GM12878 (cell line): ENCODE results near the gene ZNF559. TPM values are rescaled to one million over a fixed set of nuclear protein-coding genes. Genes with fewer than 3 reads are reported as not detected.

ENCODE experiments used
- ATAC-seq: fragments of 200-7000 bp; cut with Tn5 transposase; 3 replicates; pipeline ENCODE4 v1.9.1; 2020; ENCODE audit warnings: mild to moderate bottlenecking, moderate library complexity
- BruUV-seq: library from RNA; stranded (reverse); fragments of 400-500 nt; replicated peaks from 2 replicates; lab custom pipeline; 2021; lab: Mats Ljungman, UMichigan
- CTCF ChIA-PET: fragments of 300-600 bp; sonication (Branson Sonifier 250); formaldehyde crosslinking; extraction: SDS; loops from one replicate; lab custom pipeline; 2021; ENCODE audit warnings: inconsistent platforms; lab: Yijun Ruan, JAX
- POLR2A ChIA-PET: fragments of 350-600 bp; formaldehyde crosslinking; extraction: SDS; loops from one replicate; lab custom pipeline; 2021; ENCODE audit warnings: inconsistent platforms; lab: Charles Lee
- RAD21 ChIA-PET: fragments of 300-600 bp; sonication (Branson Sonifier 250); formaldehyde crosslinking; loops from one replicate; lab custom pipeline; 2023; ENCODE audit warnings: antibody characterized with exemption; ENCODE audit not compliant: unreplicated experiment; lab: Charles Lee
- SMC1A ChIA-PET: fragments of 300-600 bp; sonication (Branson Sonifier 250); formaldehyde crosslinking; loops from one replicate; lab custom pipeline; 2023; ENCODE audit not compliant: unreplicated experiment, uncharacterized antibody; lab: Charles Lee
- DNase-seq: peaks from one replicate; pipeline ENCODE4 v3.0.0-alpha.2; 2011; ENCODE audit warnings: low read depth, low spot score
- FAIRE-seq: peaks from 3 replicates; lab custom pipeline; 2011; peaks lifted over from hg19 to GRCh38; lab: Jason Lieb, UNC
- H2AFZ ChIP-seq: 2 replicates; pipeline ENCODE4 v1.6.0; 2011; ENCODE audit warnings: low read depth, low read length, control low read depth; ENCODE audit not compliant: control insufficient read depth
- H3K27ac ChIP-seq: 2 replicates; pipeline ENCODE4 v1.5.1; 2011; ENCODE audit warnings: control low read depth; ENCODE audit not compliant: control insufficient read depth, insufficient read depth
- H3K27me3 ChIP-seq, 2 experiments: replicated peaks in 1 of 2; 2 replicates each; pipeline versions ENCODE4 v1.6.0 to v1.6.1; 2011; ENCODE audit warnings: low read length in 1 of 2; ENCODE audit not compliant: control insufficient read depth in 2 of 2, insufficient read depth in 2 of 2
- H3K36me3 ChIP-seq, 2 experiments: 2 replicates each; pipeline ENCODE4 v1.5.1; 2011; ENCODE audit warnings: low read length in 1 of 2; ENCODE audit not compliant: control insufficient read depth in 2 of 2, insufficient read depth in 2 of 2
- H3K4me1 ChIP-seq: 2 replicates; pipeline ENCODE4 v1.6.1; 2011; ENCODE audit warnings: mild to moderate bottlenecking, low read length, moderate library complexity, mixed read lengths; ENCODE audit not compliant: control insufficient read depth, insufficient read depth
- H3K4me2 ChIP-seq: 2 replicates; pipeline ENCODE4 v1.6.0; 2011; ENCODE audit warnings: control low read depth; ENCODE audit not compliant: control insufficient read depth, insufficient read depth
- H3K4me3 ChIP-seq: fragments of 200-600 bp; sonication (generic); 2 replicates; pipeline ENCODE4 v1.5.1; 2016
- H3K79me2 ChIP-seq: 2 replicates; pipeline ENCODE4 v1.6.0; 2011; ENCODE audit warnings: low read length; ENCODE audit not compliant: control insufficient read depth, insufficient read depth
- H3K9ac ChIP-seq: 2 replicates; pipeline ENCODE4 v1.8.0; 2011; ENCODE audit warnings: low read length, control low read depth, mixed read lengths; ENCODE audit not compliant: control insufficient read depth, insufficient read depth
- H3K9me3 ChIP-seq: replicated peaks from 3 replicates; pipeline ENCODE4 v1.5.1; 2011; ENCODE audit warnings: mild to moderate bottlenecking, low read length; ENCODE audit not compliant: control insufficient read depth, insufficient read depth
- H4K20me1 ChIP-seq: 2 replicates; pipeline ENCODE4 v1.6.0; 2011; ENCODE audit not compliant: control insufficient read depth, insufficient read depth
- SMC3 ChIP-seq: IDR thresholded peaks from 2 replicates; pipeline ENCODE4 v1.6.1; 2011; ENCODE audit warnings: low read length, improper control_type of control experiment, borderline replicate concordance
- ZNF274 ChIP-seq: IDR thresholded peaks from one replicate; pipeline ENCODE4 v1.8.0; 2011; ENCODE audit not compliant: insufficient read length, insufficient read depth
- WGBS: methylation state at CpG from one replicate; pipeline ENCODE4 v1.1.6; 2016; ENCODE audit warnings: low lambda C conversion rate; ENCODE audit not compliant: insufficient replicate concordance, insufficient coverage; ENCODE audit errors: missing lambda C conversion rate; 5-methylcytosine and 5-hydroxymethylcytosine counted together
- in situ Hi-C: fragments of 300-500 bp; cut with MboI; formaldehyde crosslinking; loops from 9 replicates; pipeline ENCODE4 v1.14.3; 2018; ENCODE audit warnings: mixed read lengths
- intact Hi-C: fragments of 100-400 bp; cut with micrococcal nuclease; formaldehyde crosslinking; loops from one replicate; pipeline ENCODE4 v1.14.2; 2022; ENCODE audit not compliant: unreplicated experiment
- polyA plus RNA-seq, 11 experiments: library from polyadenylated mRNA; depleted of rRNA in 4 of 11; unstranded in 6 of 11; stranded (reverse) in 5 of 11; fragments of >200 nt; fragmentation: Nextera tagmentation in 4 of 11; fragmentation: Illumina TruSeq in 1 of 11; extraction: Ambion mirVana in 4 of 11; extraction: Trizol in 1 of 11; gene quantifications; 1 replicate in 1 of 11; 2 replicates in 10 of 11; pipeline versions ENCODE4 v1.2.1 to v1.2.3, GENCODE V29; 2011 to 2016; ENCODE audit warnings: inconsistent platforms in 2 of 11, missing spikeins in 2 of 11, low read depth in 1 of 11
- total RNA-seq, 4 experiments: library from RNA; depleted of rRNA in 3 of 4; stranded (reverse); fragments of >200 nt in 3 of 4; fragmentation: Illumina TruSeq in 1 of 4; extraction: Trizol in 1 of 4; gene quantifications; 2 replicates each; pipeline versions ENCODE4 v1.2.1 to v1.2.3, GENCODE V29; 2013 to 2021

Gene ZNF559
- total and polyA plus RNA-seq, 10 of the 15 experiments (the other 5 are each of a cell fraction or from before 2014, with no cell fraction given) = 4.4 to 13.8 (median 9.8) TPM

GRCh38 chr19:9381361-9381785 is 57.4 kb downstream of the ZNF559 start:
- no peaks in the 10 kb centered on the region for H3K27me3 ChIP-seq
- H4K20me1 ChIP-seq = no peaks in the 10 kb centered on the region
- H3K27ac ChIP-seq = no peak overlapping the region
- no peak overlapping the region for H3K9ac ChIP-seq
- ChIA-PET SMC1A (no interaction called here), CTCF (no interaction called here), POLR2A (no interaction called here), RAD21 (no interaction called here)
- no peak for ATAC-seq
- no peak overlapping the region for H2AFZ ChIP-seq
- H3K4me3 ChIP-seq = no peak overlapping the region
- BruUV-seq = no TSS peak
- no peak for DNase-seq
- H3K4me2 ChIP-seq = no peak overlapping the region
- no peak for FAIRE-seq
- H3K79me2 ChIP-seq = no peaks in the 10 kb centered on the region
- whole genome bisulfite sequencing = 34% methylated on average over 4 of the region's 4 CpGs
- TF ChIP-seq ZNF274 (peak; percentile 83), SMC3 (no peak)
- H3K4me1 ChIP-seq = no peaks in the 10 kb centered on the region
- peaks cover 14% of the 10 kb centered on the region; the same call in 2 of the 3 replicates for H3K9me3 ChIP-seq
- no peaks in the 10 kb centered on the region for H3K36me3 ChIP-seq
- in situ Hi-C loops (no loop called here), intact Hi-C loops (no loop called here)

Other genes with a start within 250 kb of the ZNF559 start
Only the 7 nearest of the 13 such genes appear.
- 0.05 TPM in 1 of 2 replicates, not detected in the other for gene OR7D2, start 145.2 kb upstream of the ZNF559 start, total RNA-seq (2014; rRNA removed)
- not detected in 2 replicates for gene OR7D2, start 145.2 kb upstream of the ZNF559 start, total RNA-seq (2014; rRNA removed; fragmentation: Illumina TruSeq; extraction: Trizol)
- gene OR7D2, start 145.2 kb upstream of the ZNF559 start, total RNA-seq (2021) = not detected in 2 replicates
- gene OR7D2, start 145.2 kb upstream of the ZNF559 start, polyA plus RNA-seq (2011; rRNA removed) = 0.04 and 0.09 TPM in 2 replicates
- not detected in 2 replicates for gene OR7D2, start 145.2 kb upstream of the ZNF559 start, polyA plus RNA-seq (2014; fragmentation: Illumina TruSeq; extraction: Trizol)
- not detected for gene OR7D2, start 145.2 kb upstream of the ZNF559 start, polyA plus RNA-seq (2014; fragmentation: Nextera tagmentation; extraction: Ambion mirVana)
- gene OR7D2, start 145.2 kb upstream of the ZNF559 start, polyA plus RNA-seq (2014; rRNA removed) = not detected in 2 replicates
- not detected for gene OR7D2, start 145.2 kb upstream of the ZNF559 start, polyA plus RNA-seq (2016; fragmentation: Nextera tagmentation; extraction: Ambion mirVana)
- not detected in 2 replicates for gene OR7D4, start 104.6 kb upstream of the ZNF559 start, total RNA-seq (2014; rRNA removed)
- gene OR7D4, start 104.6 kb upstream of the ZNF559 start, total RNA-seq (2014; rRNA removed; fragmentation: Illumina TruSeq; extraction: Trizol) = not detected in 2 replicates
- gene OR7D4, start 104.6 kb upstream of the ZNF559 start, total RNA-seq (2021) = not detected in 2 replicates
- gene OR7D4, start 104.6 kb upstream of the ZNF559 start, polyA plus RNA-seq (2011; rRNA removed) = not detected in 2 replicates
- not detected in 2 replicates for gene OR7D4, start 104.6 kb upstream of the ZNF559 start, polyA plus RNA-seq (2014; fragmentation: Illumina TruSeq; extraction: Trizol)
- not detected for gene OR7D4, start 104.6 kb upstream of the ZNF559 start, polyA plus RNA-seq (2014; fragmentation: Nextera tagmentation; extraction: Ambion mirVana)
- not detected in 2 replicates for gene OR7D4, start 104.6 kb upstream of the ZNF559 start, polyA plus RNA-seq (2014; rRNA removed)
- gene OR7D4, start 104.6 kb upstream of the ZNF559 start, polyA plus RNA-seq (2016; fragmentation: Nextera tagmentation; extraction: Ambion mirVana) = not detected
- not detected in 2 replicates for gene OR7E24, start 73.2 kb upstream of the ZNF559 start, total RNA-seq (2014; rRNA removed)
- gene OR7E24, start 73.2 kb upstream of the ZNF559 start, total RNA-seq (2014; rRNA removed; fragmentation: Illumina TruSeq; extraction: Trizol) = not detected in 2 replicates
- not detected in 2 replicates for gene OR7E24, start 73.2 kb upstream of the ZNF559 start, total RNA-seq (2021)
- gene OR7E24, start 73.2 kb upstream of the ZNF559 start, polyA plus RNA-seq (2011; rRNA removed) = not detected in 2 replicates
- not detected in 2 replicates for gene OR7E24, start 73.2 kb upstream of the ZNF559 start, polyA plus RNA-seq (2014; fragmentation: Illumina TruSeq; extraction: Trizol)
- not detected for gene OR7E24, start 73.2 kb upstream of the ZNF559 start, polyA plus RNA-seq (2014; fragmentation: Nextera tagmentation; extraction: Ambion mirVana)
- not detected in 2 replicates for gene OR7E24, start 73.2 kb upstream of the ZNF559 start, polyA plus RNA-seq (2014; rRNA removed)
- not detected for gene OR7E24, start 73.2 kb upstream of the ZNF559 start, polyA plus RNA-seq (2016; fragmentation: Nextera tagmentation; extraction: Ambion mirVana)
- gene ZNF699, start 14.3 kb upstream of the ZNF559 start, total RNA-seq (2014; rRNA removed) = 2.1 and 3.0 TPM in 2 replicates
- 2.6 and 2.9 TPM in 2 replicates for gene ZNF699, start 14.3 kb upstream of the ZNF559 start, total RNA-seq (2014; rRNA removed; fragmentation: Illumina TruSeq; extraction: Trizol)
- 2.2 and 3.6 TPM in 2 replicates for gene ZNF699, start 14.3 kb upstream of the ZNF559 start, total RNA-seq (2021)
- 2.4 and 3.9 TPM in 2 replicates for gene ZNF699, start 14.3 kb upstream of the ZNF559 start, polyA plus RNA-seq (2011; rRNA removed)
- 1.7 and 2.4 TPM in 2 replicates for gene ZNF699, start 14.3 kb upstream of the ZNF559 start, polyA plus RNA-seq (2014; fragmentation: Illumina TruSeq; extraction: Trizol)
- under 1 TPM; 0.04 to 0.31 TPM for gene ZNF699, start 14.3 kb upstream of the ZNF559 start, polyA plus RNA-seq (2014; fragmentation: Nextera tagmentation; extraction: Ambion mirVana)
- 1.5 and 1.7 TPM in 2 replicates for gene ZNF699, start 14.3 kb upstream of the ZNF559 start, polyA plus RNA-seq (2014; rRNA removed)
- 1 to 10 TPM; 1.4 to 1.5 TPM for gene ZNF699, start 14.3 kb upstream of the ZNF559 start, polyA plus RNA-seq (2016; fragmentation: Nextera tagmentation; extraction: Ambion mirVana)
- gene ZNF177, start 38.8 kb downstream of the ZNF559 start, total RNA-seq (2014; rRNA removed) = 0.17 and 0.33 TPM in 2 replicates
- gene ZNF177, start 38.8 kb downstream of the ZNF559 start, total RNA-seq (2014; rRNA removed; fragmentation: Illumina TruSeq; extraction: Trizol) = 0.37 TPM in 1 of 2 replicates, not detected in the other
- gene ZNF177, start 38.8 kb downstream of the ZNF559 start, total RNA-seq (2021) = 0.21 and 0.23 TPM in 2 replicates
- 0.98 and 1.1 TPM in 2 replicates for gene ZNF177, start 38.8 kb downstream of the ZNF559 start, polyA plus RNA-seq (2011; rRNA removed)
- 0.33 and 0.51 TPM in 2 replicates for gene ZNF177, start 38.8 kb downstream of the ZNF559 start, polyA plus RNA-seq (2014; fragmentation: Illumina TruSeq; extraction: Trizol)
- gene ZNF177, start 38.8 kb downstream of the ZNF559 start, polyA plus RNA-seq (2014; fragmentation: Nextera tagmentation; extraction: Ambion mirVana) = under 1 TPM; 0.05 to 0.24 TPM
- gene ZNF177, start 38.8 kb downstream of the ZNF559 start, polyA plus RNA-seq (2014; rRNA removed) = 0.31 and 1.2 TPM in 2 replicates
- gene ZNF177, start 38.8 kb downstream of the ZNF559 start, polyA plus RNA-seq (2016; fragmentation: Nextera tagmentation; extraction: Ambion mirVana) = under 1 TPM; 0.54 to 0.69 TPM
- gene ZNF266, start 111.4 kb downstream of the ZNF559 start, total RNA-seq (2014; rRNA removed) = 25.0 and 30.5 TPM in 2 replicates
- gene ZNF266, start 111.4 kb downstream of the ZNF559 start, total RNA-seq (2014; rRNA removed; fragmentation: Illumina TruSeq; extraction: Trizol) = 25.0 and 27.3 TPM in 2 replicates
- 29.9 and 30.9 TPM in 2 replicates for gene ZNF266, start 111.4 kb downstream of the ZNF559 start, total RNA-seq (2021)
- 67.7 and 89.1 TPM in 2 replicates for gene ZNF266, start 111.4 kb downstream of the ZNF559 start, polyA plus RNA-seq (2011; rRNA removed)
- gene ZNF266, start 111.4 kb downstream of the ZNF559 start, polyA plus RNA-seq (2014; fragmentation: Illumina TruSeq; extraction: Trizol) = 34.4 and 48.2 TPM in 2 replicates
- 10 to 100 TPM in 1 of 2 experiments, 1 to 10 TPM in 1; 7.7 to 11.8 TPM for gene ZNF266, start 111.4 kb downstream of the ZNF559 start, polyA plus RNA-seq (2014; fragmentation: Nextera tagmentation; extraction: Ambion mirVana)
- gene ZNF266, start 111.4 kb downstream of the ZNF559 start, polyA plus RNA-seq (2014; rRNA removed) = 32.8 and 40.2 TPM in 2 replicates
- gene ZNF266, start 111.4 kb downstream of the ZNF559 start, polyA plus RNA-seq (2016; fragmentation: Nextera tagmentation; extraction: Ambion mirVana) = 10 to 100 TPM; 15.2 to 15.8 TPM
- not detected in 2 replicates for gene ZNF560, start 174.4 kb downstream of the ZNF559 start, total RNA-seq (2014; rRNA removed)
- not detected in 2 replicates for gene ZNF560, start 174.4 kb downstream of the ZNF559 start, total RNA-seq (2014; rRNA removed; fragmentation: Illumina TruSeq; extraction: Trizol)
- 0.10 and 0.29 TPM in 2 replicates for gene ZNF560, start 174.4 kb downstream of the ZNF559 start, total RNA-seq (2021)
- gene ZNF560, start 174.4 kb downstream of the ZNF559 start, polyA plus RNA-seq (2011; rRNA removed) = not detected in 2 replicates
- not detected in 2 replicates for gene ZNF560, start 174.4 kb downstream of the ZNF559 start, polyA plus RNA-seq (2014; fragmentation: Illumina TruSeq; extraction: Trizol)
- gene ZNF560, start 174.4 kb downstream of the ZNF559 start, polyA plus RNA-seq (2014; fragmentation: Nextera tagmentation; extraction: Ambion mirVana) = under 1 TPM; 0.08 to 0.13 TPM
- gene ZNF560, start 174.4 kb downstream of the ZNF559 start, polyA plus RNA-seq (2014; rRNA removed) = 0.03 TPM in 1 of 2 replicates, not detected in the other
- under 1 TPM; 0.11 to 0.16 TPM for gene ZNF560, start 174.4 kb downstream of the ZNF559 start, polyA plus RNA-seq (2016; fragmentation: Nextera tagmentation; extraction: Ambion mirVana)